ENCODE results near the gene APC2.

Gene APC2

GRCh38 chr19:1520203-1520780 is 70.4 kb downstream of the APC2 start:
- H3K36me3 ChIP-seq (ENCODE audit: control insufficient read depth in 4 of 4, insufficient read depth in 4 of 4, low read length in 3 of 4): no peaks in the 10 kb centered on the region
- H3K9me3 ChIP-seq (ENCODE audit: control extremely low read depth in 1 of 5, control insufficient read depth in 4 of 5, insufficient read depth in 2 of 5, low read depth in 1 of 5, low read length in 4 of 5): peaks cover 0 to 4% (median 3%) of the 10 kb centered on the region in 5 experiments
- CTCF ChIA-PET: no interaction called here
- H3K4me1 ChIP-seq (ENCODE audit: control extremely low read depth in 1 of 4, control insufficient read depth in 4 of 4, insufficient read depth in 4 of 4, low read length in 3 of 4): peaks cover 0 to 4% (median 0%) of the 10 kb centered on the region in 4 experiments
- WGBS (ENCODE audit: insufficient coverage): 80% methylated on average over 16 of the region's 17 CpGs
- peaks cover 4 to 71% (median 28%) of the 10 kb centered on the region in 5 experiments for H3K27me3 ChIP-seq (replicated peaks in 2 of 5; ENCODE audit: control insufficient read depth in 4 of 5, insufficient read depth in 5 of 5, low read length in 4 of 5)
- POLR2A ChIA-PET: no interaction called here
- H3K27ac ChIP-seq (ENCODE audit: insufficient read depth in 1 of 2, low read depth in 1 of 2, low read length in 2 of 2, poor library complexity in 1 of 2, severe bottlenecking in 2 of 2): no peak overlapping the region
- H3K4me3 ChIP-seq (ENCODE audit: control insufficient read depth in 1 of 7, extremely low read depth in 1 of 7, insufficient read depth in 4 of 7, low read depth in 2 of 7, low read length in 6 of 7): no peak overlapping the region
- no peak for DNase-seq

GRCh38 chr19:1521636-1522035 is 71.7 kb downstream of the APC2 start:
- 85% methylated on average over 13 of the region's 14 CpGs for WGBS (ENCODE audit: insufficient coverage)

GRCh38 chr19:1522061-1522460 is 72.1 kb downstream of the APC2 start:
- Histone ChIP-seq H3K36me3 (ENCODE audit: control insufficient read depth in 4 of 4, insufficient read depth in 4 of 4, low read length in 3 of 4) (no peaks in the 10 kb centered on the region), H3K4me1 (ENCODE audit: control extremely low read depth in 1 of 4, control insufficient read depth in 4 of 4, insufficient read depth in 4 of 4, low read length in 3 of 4) (peaks cover 0 to 4% (median 0%) of the 10 kb centered on the region in 4 experiments), H3K4me3 (ENCODE audit: control insufficient read depth in 1 of 7, extremely low read depth in 1 of 7, insufficient read depth in 4 of 7, low read depth in 2 of 7, low read length in 6 of 7) (no peak overlapping the region), H3K27me3 (replicated peaks in 2 of 5; ENCODE audit: control insufficient read depth in 4 of 5, insufficient read depth in 5 of 5, low read length in 4 of 5) (peaks cover 4 to 75% (median 26%) of the 10 kb centered on the region in 5 experiments), H3K27ac (ENCODE audit: insufficient read depth in 1 of 2, low read depth in 1 of 2, low read length in 2 of 2, poor library complexity in 1 of 2, severe bottlenecking in 2 of 2) (no peak overlapping the region), H3K9me3 (ENCODE audit: control extremely low read depth in 1 of 5, control insufficient read depth in 4 of 5, insufficient read depth in 2 of 5, low read depth in 1 of 5, low read length in 4 of 5) (no peaks in the 10 kb centered on the region)
- DNase-seq: no peak
- WGBS (ENCODE audit: insufficient coverage): 83% methylated on average over 7 of the region's 10 CpGs
- ChIA-PET CTCF (interaction anchor here (0.7 to 1.2 kb wide), 2 partner anchors 51 to 249 kb away, joined by 3 to 4 read pairs; no protein-coding TSS in a partner anchor), POLR2A (no interaction called here)

More at GRCh38 chr19:1521636-1522035, 71.7 kb downstream of the APC2 start:
- H3K27me3 ChIP-seq (replicated peaks in 2 of 5; ENCODE audit: control insufficient read depth in 4 of 5, insufficient read depth in 5 of 5, low read length in 4 of 5): peaks cover 4 to 72% (median 26%) of the 10 kb centered on the region in 5 experiments
- ChIA-PET POLR2A (no interaction called here), CTCF (interaction anchor here (0.7 to 1.2 kb wide), 3 partner anchors 25 to 249 kb away, joined by 3 to 4 read pairs (median 3); no protein-coding TSS in a partner anchor)
- no peak overlapping the region for H3K27ac ChIP-seq (ENCODE audit: insufficient read depth in 1 of 2, low read depth in 1 of 2, low read length in 2 of 2, poor library complexity in 1 of 2, severe bottlenecking in 2 of 2)
- DNase-seq: no peak
- no peak overlapping the region for H3K4me3 ChIP-seq (ENCODE audit: control insufficient read depth in 1 of 7, extremely low read depth in 1 of 7, insufficient read depth in 4 of 7, low read depth in 2 of 7, low read length in 6 of 7)
- H3K36me3 ChIP-seq (ENCODE audit: control insufficient read depth in 4 of 4, insufficient read depth in 4 of 4, low read length in 3 of 4): no peaks in the 10 kb centered on the region
- peaks cover 0 to 4% (median 0%) of the 10 kb centered on the region in 4 experiments for H3K4me1 ChIP-seq (ENCODE audit: control extremely low read depth in 1 of 4, control insufficient read depth in 4 of 4, insufficient read depth in 4 of 4, low read length in 3 of 4)
- H3K9me3 ChIP-seq (ENCODE audit: control extremely low read depth in 1 of 5, control insufficient read depth in 4 of 5, insufficient read depth in 2 of 5, low read depth in 1 of 5, low read length in 4 of 5): no peaks in the 10 kb centered on the region

GRCh38 chr19:1522838-1523237 is 72.9 kb downstream of the APC2 start:
- Histone ChIP-seq H3K4me1 (ENCODE audit: control extremely low read depth in 1 of 4, control insufficient read depth in 4 of 4, insufficient read depth in 4 of 4, low read length in 3 of 4) (peaks cover 0 to 4% (median 0%) of the 10 kb centered on the region in 4 experiments), H3K4me3 (ENCODE audit: control insufficient read depth in 1 of 7, extremely low read depth in 1 of 7, insufficient read depth in 4 of 7, low read depth in 2 of 7, low read length in 6 of 7) (no peak overlapping the region), H3K27me3 (replicated peaks in 2 of 5; ENCODE audit: control insufficient read depth in 4 of 5, insufficient read depth in 5 of 5, low read length in 4 of 5) (peaks cover 4 to 77% (median 26%) of the 10 kb centered on the region in 5 experiments), H3K27ac (ENCODE audit: insufficient read depth in 1 of 2, low read depth in 1 of 2, low read length in 2 of 2, poor library complexity in 1 of 2, severe bottlenecking in 2 of 2) (no peak overlapping the region), H3K36me3 (ENCODE audit: control insufficient read depth in 4 of 4, insufficient read depth in 4 of 4, low read length in 3 of 4) (no peaks in the 10 kb centered on the region), H3K9me3 (ENCODE audit: control extremely low read depth in 1 of 5, control insufficient read depth in 4 of 5, insufficient read depth in 2 of 5, low read depth in 1 of 5, low read length in 4 of 5) (no peaks in the 10 kb centered on the region)
- no peak for DNase-seq
- CTCF ChIA-PET: no interaction called here
- WGBS (ENCODE audit: insufficient coverage): 72% methylated on average over 17 of the region's 18 CpGs
- POLR2A ChIA-PET: no interaction called here

All from common myeloid progenitor, CD34-positive (primary cell).